ENCODE measurements around the gene CLOCK. TPM values are rescaled to one million over a fixed set of nuclear protein-coding genes. Genes with fewer than 3 reads are reported as not detected.

Gene CLOCK
- polyA plus RNA-seq, 3 donors, result 17.7 to 24.2 (median 21.2) TPM

GRCh38 chr4:55416176-55416575 lies 130.5 kb downstream of the CLOCK start:
- DNase-seq, result no peak

GRCh38 chr4:55411621-55412020 lies 135.1 kb downstream of the CLOCK start:
- no peak for DNase-seq

GRCh38 chr4:55410431-55410830 lies 136.3 kb downstream of the CLOCK start:
- no peak for DNase-seq

GRCh38 chr4:55409468-55410171 lies 137.1 kb downstream of the CLOCK start:
- no peak for DNase-seq

GRCh38 chr4:55407764-55408163 lies 138.9 kb downstream of the CLOCK start:
- no peak for DNase-seq

- no peak for DNase-seq
These were observed 139.6 kb downstream of the CLOCK start for GRCh38 chr4:55407119-55407518.

GRCh38 chr4:55406545-55406944 lies 140.2 kb downstream of the CLOCK start:
- no peak for DNase-seq

- DNase-seq, result no peak
These were observed 141.6 kb downstream of the CLOCK start for GRCh38 chr4:55405073-55405472.

GRCh38 chr4:55399581-55399980 lies 147.1 kb downstream of the CLOCK start:
- DNase-seq, result no peak

GRCh38 chr4:55398966-55399365 lies 147.7 kb downstream of the CLOCK start:
- no peak for DNase-seq

- no peak for DNase-seq
These were observed 148.2 kb downstream of the CLOCK start for GRCh38 chr4:55398461-55398860.

GRCh38 chr4:55397520-55398321 lies 149.0 kb downstream of the CLOCK start:
- no peak for DNase-seq

- DNase-seq, result no peak
These were observed 149.6 kb downstream of the CLOCK start for GRCh38 chr4:55397126-55397436.

GRCh38 chr4:55396308-55397125 lies 150.2 kb downstream of the CLOCK start:
- DNase-seq, result peak; percentile 54

GRCh38 chr4:55395529-55396307 lies 151.0 kb downstream of the CLOCK start, which contains the start of gene TMEM165:
Gene TMEM165 (plus strand): TSS chr4:55395957. CDS start chr4:55396190, 233 bp downstream.
- DNase-seq, result peak; percentile 87

- DNase-seq, result no peak
These were observed 151.5 kb downstream of the CLOCK start for GRCh38 chr4:55395218-55395528.

GRCh38 chr4:55393461-55394320 lies 153.0 kb downstream of the CLOCK start:
- no peak for DNase-seq

- no peak for DNase-seq
These were observed 159.9 kb downstream of the CLOCK start for GRCh38 chr4:55386840-55387239.

GRCh38 chr4:55386073-55386472 lies 160.6 kb downstream of the CLOCK start:
- no peak for DNase-seq

GRCh38 chr4:55385201-55385649 lies 161.5 kb downstream of the CLOCK start:
- no peak for DNase-seq

- DNase-seq, result no peak
These were observed 164.2 kb downstream of the CLOCK start for GRCh38 chr4:55382488-55383003.

Measured in renal pelvis (tissue), 4 donors.